ENCODE measurements around the gene CLEC3A.

CLEC3A gene

DNA sequence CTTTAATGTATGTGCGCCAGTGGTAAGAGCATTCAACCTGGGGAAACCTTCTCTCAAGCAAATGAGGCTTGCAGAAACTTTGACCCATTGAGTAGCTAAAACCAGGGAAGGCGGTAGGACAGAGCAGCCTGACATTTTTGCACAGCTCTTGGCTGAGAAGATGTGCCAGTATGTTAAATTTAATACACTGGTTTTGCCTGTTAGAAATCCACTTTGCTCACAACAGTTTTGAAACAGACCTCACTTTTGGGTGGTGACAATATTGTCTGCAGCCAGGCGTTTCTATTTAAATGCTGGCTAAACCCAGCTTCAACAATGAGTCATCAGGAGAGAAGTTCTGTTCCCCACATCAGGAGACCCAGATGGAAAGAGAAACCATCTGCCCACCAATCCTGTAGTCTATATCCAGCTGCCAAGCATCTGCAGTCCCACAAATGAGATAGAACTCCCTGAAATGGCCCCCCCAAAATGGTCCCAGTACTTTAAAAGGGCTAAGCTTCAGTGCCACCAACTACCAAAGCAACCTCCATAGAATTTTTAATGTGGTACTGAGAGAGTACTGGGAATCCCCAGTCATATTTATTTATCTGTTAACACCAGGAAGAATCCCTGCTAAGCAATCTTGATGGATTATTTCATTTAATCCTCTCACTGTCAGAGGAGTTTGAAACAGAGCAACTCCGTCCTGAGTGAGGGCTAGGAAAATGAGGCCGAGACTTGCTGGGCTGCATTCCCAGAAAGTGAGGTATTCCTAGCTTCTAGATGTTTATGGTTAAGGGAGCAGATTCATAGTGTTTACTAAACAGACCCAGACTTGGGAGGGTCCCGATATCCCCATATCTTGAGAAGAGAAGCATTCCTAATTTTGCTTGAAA lies 29.0 kb upstream of the CLEC3A start:
- Histone ChIP-seq H3K27me3 (ENCODE audit: insufficient read depth, low read length) (no peaks in the 10 kb centered on the region), H3K27ac (ENCODE audit: low read depth, low read length) (no peak overlapping the region), H3K4me1 (ENCODE audit: control insufficient read depth, insufficient read depth, low read length, unreplicated experiment) (no peaks in the 10 kb centered on the region), H3K79me2 (ENCODE audit: control insufficient read depth, insufficient read depth, low read length, unreplicated experiment) (no peaks in the 10 kb centered on the region), H2AFZ (ENCODE audit: low read length, unreplicated experiment) (no peak overlapping the region), H3K4me3 (ENCODE audit: low read depth, low read length) (no peak overlapping the region), H3K36me3 (ENCODE audit: insufficient read depth, low read length) (no peaks in the 10 kb centered on the region)

DNA sequence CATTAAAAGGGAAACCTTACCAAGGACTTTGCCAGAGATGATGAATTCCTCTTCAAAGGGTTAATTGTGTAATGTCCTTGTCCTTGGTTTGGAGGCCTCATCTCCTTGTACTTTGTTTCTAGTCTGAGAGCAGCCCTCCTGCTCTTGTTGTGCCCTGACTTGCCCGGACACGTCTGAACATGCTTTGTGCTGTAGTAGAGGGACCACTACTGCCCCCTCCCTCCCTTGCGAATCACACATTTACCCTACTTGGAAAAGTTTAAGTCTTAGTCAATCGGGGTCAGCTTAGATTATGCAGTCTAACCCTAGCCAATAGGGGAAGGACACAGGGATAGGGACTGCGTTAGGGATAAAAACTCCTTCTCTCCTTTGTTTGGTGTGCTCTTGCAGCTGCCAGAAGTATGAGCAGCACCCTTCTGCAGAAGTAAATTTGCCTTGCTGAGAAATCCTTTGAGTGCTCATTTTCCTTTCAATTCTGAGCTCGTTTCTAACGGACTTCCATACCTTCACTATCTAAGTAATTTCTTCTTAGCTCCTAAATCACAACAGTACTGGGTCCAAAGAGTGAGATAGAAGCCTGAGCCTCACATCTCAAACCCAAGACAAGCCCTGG lies 26.4 kb upstream of the CLEC3A start:
- H3K27ac ChIP-seq (ENCODE audit: low read depth, low read length): no peak overlapping the region
- H3K4me3 ChIP-seq (ENCODE audit: low read depth, low read length): no peak overlapping the region
- H3K36me3 ChIP-seq (ENCODE audit: insufficient read depth, low read length): no peaks in the 10 kb centered on the region
- H3K27me3 ChIP-seq (ENCODE audit: insufficient read depth, low read length): no peaks in the 10 kb centered on the region
- no peaks in the 10 kb centered on the region for H3K4me1 ChIP-seq (ENCODE audit: control insufficient read depth, insufficient read depth, low read length, unreplicated experiment)
- no peaks in the 10 kb centered on the region for H3K79me2 ChIP-seq (ENCODE audit: control insufficient read depth, insufficient read depth, low read length, unreplicated experiment)
- no peak overlapping the region for H2AFZ ChIP-seq (ENCODE audit: low read length, unreplicated experiment)

DNA sequence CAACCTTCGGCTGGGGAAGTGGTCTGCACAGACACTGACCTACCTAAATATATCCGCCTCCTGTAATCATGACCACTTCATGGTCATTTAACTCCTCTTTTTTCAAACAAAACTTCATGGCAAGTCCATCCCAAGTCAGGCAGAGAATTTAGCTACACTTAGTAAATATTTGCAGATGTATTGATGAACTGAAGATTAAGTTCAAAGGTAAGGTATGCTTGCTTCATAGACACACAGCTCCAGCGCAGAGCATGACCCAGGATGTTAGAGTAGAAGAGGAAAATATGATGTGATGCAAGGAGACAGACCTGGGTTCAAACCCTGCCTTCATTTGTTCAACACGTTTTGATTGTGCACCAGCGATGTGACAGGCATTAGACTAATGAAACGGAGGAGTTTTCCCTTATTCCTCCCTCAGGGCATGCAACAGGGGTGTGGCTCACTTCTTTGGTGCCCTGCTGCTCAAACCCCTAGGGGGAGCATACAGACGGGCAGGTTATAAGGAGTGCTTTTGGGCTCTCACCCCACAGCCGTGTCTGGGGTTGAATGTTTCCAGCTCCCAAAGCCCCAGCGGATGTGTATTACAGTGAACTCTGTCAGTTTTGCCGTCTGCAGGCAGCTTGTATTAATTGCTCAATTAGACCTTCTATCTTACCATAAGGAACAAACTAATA lies 23.9 kb upstream of the CLEC3A start:
- no peak overlapping the region for H3K4me3 ChIP-seq (ENCODE audit: low read depth, low read length)
- H3K36me3 ChIP-seq (ENCODE audit: insufficient read depth, low read length): no peaks in the 10 kb centered on the region
- H3K79me2 ChIP-seq (ENCODE audit: control insufficient read depth, insufficient read depth, low read length, unreplicated experiment): no peaks in the 10 kb centered on the region
- no peaks in the 10 kb centered on the region for H3K4me1 ChIP-seq (ENCODE audit: control insufficient read depth, insufficient read depth, low read length, unreplicated experiment)
- no peaks in the 10 kb centered on the region for H3K27me3 ChIP-seq (ENCODE audit: insufficient read depth, low read length)
- no peak overlapping the region for H2AFZ ChIP-seq (ENCODE audit: low read length, unreplicated experiment)
- no peak overlapping the region for H3K27ac ChIP-seq (ENCODE audit: low read depth, low read length)

DNA sequence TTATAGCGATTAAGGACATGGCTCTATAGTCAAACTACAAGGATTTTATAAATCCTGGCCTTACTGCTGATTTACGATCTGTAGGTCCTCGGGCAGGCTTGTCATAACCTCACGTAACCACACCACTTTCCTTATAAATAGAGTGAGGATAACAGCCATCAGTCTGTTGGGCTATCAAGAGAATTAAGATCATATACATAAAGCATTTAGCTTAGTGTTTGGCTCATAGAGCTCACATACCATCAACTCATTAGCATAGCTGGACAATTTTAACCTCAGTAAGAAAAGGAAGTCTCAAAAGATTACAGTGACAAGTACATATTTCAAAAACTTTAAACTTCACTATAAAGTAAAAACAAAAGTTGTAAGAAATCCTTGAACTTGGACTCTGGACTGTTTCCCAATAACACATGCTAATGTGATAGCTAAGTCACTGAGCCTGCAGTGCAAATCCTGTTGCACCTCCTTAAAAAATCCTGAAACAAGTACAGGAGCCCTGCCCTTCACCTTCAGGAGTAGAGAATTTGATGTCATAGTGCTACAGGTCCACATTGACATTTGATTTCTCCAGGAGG lies 20.8 kb upstream of the CLEC3A start:
- H3K27me3 ChIP-seq (ENCODE audit: insufficient read depth, low read length): no peaks in the 10 kb centered on the region
- no peak overlapping the region for H2AFZ ChIP-seq (ENCODE audit: low read length, unreplicated experiment)
- H3K27ac ChIP-seq (ENCODE audit: low read depth, low read length): no peak overlapping the region
- H3K4me3 ChIP-seq (ENCODE audit: low read depth, low read length): no peak overlapping the region
- no peaks in the 10 kb centered on the region for H3K79me2 ChIP-seq (ENCODE audit: control insufficient read depth, insufficient read depth, low read length, unreplicated experiment)
- no peaks in the 10 kb centered on the region for H3K4me1 ChIP-seq (ENCODE audit: control insufficient read depth, insufficient read depth, low read length, unreplicated experiment)
- H3K36me3 ChIP-seq (ENCODE audit: insufficient read depth, low read length): no peaks in the 10 kb centered on the region

DNA sequence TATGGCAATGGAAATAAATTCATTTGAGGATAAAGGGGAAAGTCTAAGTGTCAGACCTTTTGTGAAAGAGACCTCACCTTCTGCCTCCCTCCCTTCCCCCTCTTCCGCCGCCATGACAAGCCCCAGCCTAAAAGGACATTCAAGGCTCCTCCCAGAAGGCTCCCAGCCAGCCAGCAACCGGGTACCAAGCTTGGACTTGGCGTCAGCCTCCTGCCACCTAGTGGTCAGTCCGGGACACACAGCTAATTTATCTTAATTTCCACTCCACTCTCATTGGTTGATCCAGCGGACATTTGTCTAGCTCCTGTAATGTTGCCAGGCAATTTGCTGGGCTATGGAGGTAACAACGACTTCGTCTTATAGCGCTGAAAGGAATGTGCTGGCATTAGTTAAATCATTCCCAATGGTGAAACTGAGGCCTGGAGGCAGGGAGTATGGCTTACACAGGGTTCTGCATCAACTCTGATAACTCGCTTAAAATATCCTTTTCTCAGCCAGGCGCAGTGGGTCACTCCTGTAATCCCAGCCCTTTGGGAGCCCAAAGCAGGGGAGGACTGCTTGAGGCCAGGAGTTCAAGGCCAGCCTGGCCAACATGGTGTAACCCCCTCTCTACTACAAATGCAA lies 19.3 kb upstream of the CLEC3A start:
- Histone ChIP-seq H3K36me3 (ENCODE audit: insufficient read depth, low read length) (no peaks in the 10 kb centered on the region), H3K27me3 (ENCODE audit: insufficient read depth, low read length) (no peaks in the 10 kb centered on the region), H3K27ac (ENCODE audit: low read depth, low read length) (no peak overlapping the region), H3K4me1 (ENCODE audit: control insufficient read depth, insufficient read depth, low read length, unreplicated experiment) (no peaks in the 10 kb centered on the region), H2AFZ (ENCODE audit: low read length, unreplicated experiment) (no peak overlapping the region), H3K79me2 (ENCODE audit: control insufficient read depth, insufficient read depth, low read length, unreplicated experiment) (no peaks in the 10 kb centered on the region), H3K4me3 (ENCODE audit: low read depth, low read length) (no peak overlapping the region)

DNA sequence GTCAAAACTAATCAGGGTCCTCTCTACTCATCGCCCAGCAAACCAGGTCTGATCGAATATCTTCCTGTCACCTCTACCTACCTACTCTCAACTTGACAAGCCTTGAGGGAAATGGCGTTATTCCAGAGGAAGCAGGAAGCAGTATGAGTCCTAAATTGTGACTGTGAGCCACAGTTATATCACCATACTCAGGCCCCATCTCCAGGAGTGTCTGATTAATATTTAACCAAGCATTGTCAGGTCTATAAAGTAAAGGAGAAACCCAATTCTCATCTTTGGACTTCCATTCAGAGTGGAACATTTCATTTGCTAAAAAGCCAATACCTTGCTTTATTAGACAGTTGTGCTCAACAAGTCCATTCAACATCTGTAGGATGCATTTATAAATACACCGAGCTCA lies 17.8 kb upstream of the CLEC3A start:
- H3K4me3 ChIP-seq (ENCODE audit: low read depth, low read length): no peak overlapping the region
- no peak overlapping the region for H2AFZ ChIP-seq (ENCODE audit: low read length, unreplicated experiment)
- H3K27ac ChIP-seq (ENCODE audit: low read depth, low read length): no peak overlapping the region
- H3K79me2 ChIP-seq (ENCODE audit: control insufficient read depth, insufficient read depth, low read length, unreplicated experiment): no peaks in the 10 kb centered on the region
- no peaks in the 10 kb centered on the region for H3K27me3 ChIP-seq (ENCODE audit: insufficient read depth, low read length)
- no peaks in the 10 kb centered on the region for H3K36me3 ChIP-seq (ENCODE audit: insufficient read depth, low read length)
- no peaks in the 10 kb centered on the region for H3K4me1 ChIP-seq (ENCODE audit: control insufficient read depth, insufficient read depth, low read length, unreplicated experiment)

DNA sequence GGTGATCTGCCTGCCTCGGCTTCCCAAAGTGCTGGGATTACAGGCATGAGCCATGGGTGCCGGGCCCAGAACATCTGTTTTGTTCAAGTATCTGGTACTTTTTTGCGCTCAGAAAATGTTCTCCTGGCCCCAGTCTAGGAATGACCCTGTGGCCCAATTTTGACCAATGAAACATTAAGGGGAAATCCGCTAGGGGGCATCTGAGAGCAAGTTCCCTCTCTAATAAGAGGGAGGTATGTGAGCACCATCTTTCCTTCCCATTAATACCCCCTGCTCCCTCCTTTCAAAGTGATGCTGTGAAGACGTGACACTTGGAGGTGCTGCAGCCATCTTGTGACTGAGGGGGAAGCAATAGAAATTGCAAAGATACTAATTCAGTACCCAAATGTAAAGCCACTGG lies 16.5 kb upstream of the CLEC3A start:
- no peak overlapping the region for H3K4me3 ChIP-seq (ENCODE audit: low read depth, low read length)
- no peaks in the 10 kb centered on the region for H3K4me1 ChIP-seq (ENCODE audit: control insufficient read depth, insufficient read depth, low read length, unreplicated experiment)
- H3K27ac ChIP-seq (ENCODE audit: low read depth, low read length): no peak overlapping the region
- no peaks in the 10 kb centered on the region for H3K27me3 ChIP-seq (ENCODE audit: insufficient read depth, low read length)
- no peaks in the 10 kb centered on the region for H3K79me2 ChIP-seq (ENCODE audit: control insufficient read depth, insufficient read depth, low read length, unreplicated experiment)
- H3K36me3 ChIP-seq (ENCODE audit: insufficient read depth, low read length): no peaks in the 10 kb centered on the region
- H2AFZ ChIP-seq (ENCODE audit: low read length, unreplicated experiment): no peak overlapping the region

DNA sequence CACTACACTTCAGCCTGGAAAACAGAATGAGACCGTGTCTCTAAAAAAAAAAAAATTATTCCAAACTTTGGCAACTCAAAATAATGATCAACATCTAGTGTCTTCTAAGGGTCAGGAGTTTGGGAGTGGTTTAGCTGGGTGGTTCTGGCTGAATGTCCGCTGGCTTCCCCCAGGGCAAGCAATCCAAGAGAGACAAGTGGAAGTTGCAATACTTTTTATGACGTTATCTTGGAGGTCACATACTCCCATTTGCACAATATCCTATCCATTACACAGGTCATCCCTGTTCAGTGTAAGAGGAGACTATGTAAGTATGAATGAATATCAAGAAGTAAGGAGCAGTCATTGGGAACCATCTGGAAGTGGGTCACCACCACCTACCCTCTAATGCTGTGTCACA lies 15.2 kb upstream of the CLEC3A start:
- Histone ChIP-seq H3K27me3 (ENCODE audit: insufficient read depth, low read length) (no peaks in the 10 kb centered on the region), H3K79me2 (ENCODE audit: control insufficient read depth, insufficient read depth, low read length, unreplicated experiment) (no peaks in the 10 kb centered on the region), H3K36me3 (ENCODE audit: insufficient read depth, low read length) (no peaks in the 10 kb centered on the region), H3K4me3 (ENCODE audit: low read depth, low read length) (no peak overlapping the region), H3K27ac (ENCODE audit: low read depth, low read length) (no peak overlapping the region), H2AFZ (ENCODE audit: low read length, unreplicated experiment) (no peak overlapping the region), H3K4me1 (ENCODE audit: control insufficient read depth, insufficient read depth, low read length, unreplicated experiment) (no peaks in the 10 kb centered on the region)

DNA sequence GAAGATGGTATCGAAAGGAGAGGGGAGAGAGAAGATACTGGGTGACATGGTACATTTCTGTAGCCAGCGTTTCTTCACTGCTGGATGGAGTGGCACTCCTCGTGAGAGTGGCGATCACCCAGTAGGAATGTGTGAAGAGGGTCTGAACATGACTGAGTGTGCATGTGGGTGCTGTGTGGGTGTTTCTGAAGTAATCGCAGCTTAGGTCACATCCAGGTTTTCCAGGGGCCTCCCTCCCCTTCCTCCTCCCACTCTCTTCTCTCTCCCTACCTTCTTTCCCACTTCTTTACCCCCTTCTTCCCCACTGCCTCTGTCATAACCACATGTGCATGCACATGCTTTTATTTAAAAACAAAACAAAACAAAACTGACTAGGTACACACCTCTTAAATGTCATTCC lies 1.8 kb downstream of the CLEC3A start:
- no peaks in the 10 kb centered on the region for H3K4me1 ChIP-seq (ENCODE audit: control insufficient read depth, insufficient read depth, low read length, unreplicated experiment)
- H3K4me3 ChIP-seq (ENCODE audit: low read depth, low read length): no peak overlapping the region
- no peaks in the 10 kb centered on the region for H3K27me3 ChIP-seq (ENCODE audit: insufficient read depth, low read length)
- no peak overlapping the region for H2AFZ ChIP-seq (ENCODE audit: low read length, unreplicated experiment)
- no peak overlapping the region for H3K27ac ChIP-seq (ENCODE audit: low read depth, low read length)
- H3K36me3 ChIP-seq (ENCODE audit: insufficient read depth, low read length): no peaks in the 10 kb centered on the region
- H3K79me2 ChIP-seq (ENCODE audit: control insufficient read depth, insufficient read depth, low read length, unreplicated experiment): no peaks in the 10 kb centered on the region

DNA sequence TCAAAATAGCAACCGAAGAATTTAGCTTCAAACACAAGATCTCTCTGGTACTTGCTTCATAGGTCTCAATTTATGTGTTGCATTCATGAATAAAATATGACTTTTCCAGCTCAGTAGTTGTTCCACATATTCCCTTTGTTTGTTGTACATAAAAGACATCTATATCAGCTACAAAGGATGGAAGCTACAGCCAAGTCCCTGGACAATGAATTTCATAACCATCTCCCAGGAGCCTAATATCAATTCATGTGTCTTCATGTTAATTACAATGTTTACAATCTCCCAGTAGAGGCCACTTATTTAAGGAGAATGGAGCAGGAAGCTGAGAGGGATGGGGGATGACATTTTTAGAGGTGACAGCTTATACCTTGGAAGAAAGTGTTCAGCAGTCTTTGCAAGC lies 3.3 kb downstream of the CLEC3A start:
- Histone ChIP-seq H3K79me2 (ENCODE audit: control insufficient read depth, insufficient read depth, low read length, unreplicated experiment) (no peaks in the 10 kb centered on the region), H3K4me1 (ENCODE audit: control insufficient read depth, insufficient read depth, low read length, unreplicated experiment) (no peaks in the 10 kb centered on the region), H3K27ac (ENCODE audit: low read depth, low read length) (no peak overlapping the region), H2AFZ (ENCODE audit: low read length, unreplicated experiment) (no peak overlapping the region), H3K4me3 (ENCODE audit: low read depth, low read length) (no peak overlapping the region), H3K36me3 (ENCODE audit: insufficient read depth, low read length) (no peaks in the 10 kb centered on the region), H3K27me3 (ENCODE audit: insufficient read depth, low read length) (no peaks in the 10 kb centered on the region)

All from ACC112 (cell line).